ENCODE data around the gene B3GAT1. TPM values are rescaled to one million over a fixed set of nuclear protein-coding genes. Genes with fewer than 3 reads are reported as not detected.

Gene B3GAT1
- total RNA-seq, 1 donor from 2014 or later, result 0.74 TPM

- H3K9me3 ChIP-seq, result no peaks in the 10 kb centered on the region
- TF ChIP-seq, protein P1, sequence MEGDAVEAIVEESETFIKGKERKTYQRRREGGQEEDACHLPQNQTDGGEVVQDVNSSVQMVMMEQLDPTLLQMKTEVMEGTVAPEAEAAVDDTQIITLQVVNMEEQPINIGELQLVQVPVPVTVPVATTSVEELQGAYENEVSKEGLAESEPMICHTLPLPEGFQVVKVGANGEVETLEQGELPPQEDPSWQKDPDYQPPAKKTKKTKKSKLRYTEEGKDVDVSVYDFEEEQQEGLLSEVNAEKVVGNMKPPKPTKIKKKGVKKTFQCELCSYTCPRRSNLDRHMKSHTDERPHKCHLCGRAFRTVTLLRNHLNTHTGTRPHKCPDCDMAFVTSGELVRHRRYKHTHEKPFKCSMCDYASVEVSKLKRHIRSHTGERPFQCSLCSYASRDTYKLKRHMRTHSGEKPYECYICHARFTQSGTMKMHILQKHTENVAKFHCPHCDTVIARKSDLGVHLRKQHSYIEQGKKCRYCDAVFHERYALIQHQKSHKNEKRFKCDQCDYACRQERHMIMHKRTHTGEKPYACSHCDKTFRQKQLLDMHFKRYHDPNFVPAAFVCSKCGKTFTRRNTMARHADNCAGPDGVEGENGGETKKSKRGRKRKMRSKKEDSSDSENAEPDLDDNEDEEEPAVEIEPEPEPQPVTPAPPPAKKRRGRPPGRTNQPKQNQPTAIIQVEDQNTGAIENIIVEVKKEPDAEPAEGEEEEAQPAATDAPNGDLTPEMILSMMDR (IDR thresholded peaks at IDR 0.05), result no peak
- TF ChIP-seq POLR2AphosphoS5 (IDR thresholded peaks at IDR 0.05; ENCODE audit: insufficient read depth in 1 of 2, low read depth in 1 of 2), result no peak
- no peak for TF ChIP-seq POLR2A (IDR thresholded peaks at IDR 0.05)
Measured at GRCh38 chr11:134436781-134437180, 24.7 kb upstream of the B3GAT1 start.

GRCh38 chr11:134433806-134434205 lies 21.8 kb upstream of the B3GAT1 start:
- no peaks in the 10 kb centered on the region for H3K36me3 ChIP-seq
- H3K27ac ChIP-seq, result no peak overlapping the region
- H3K4me1 ChIP-seq, result no peaks in the 10 kb centered on the region
- no peaks in the 10 kb centered on the region for H3K27me3 ChIP-seq
- H3K4me3 ChIP-seq, result no peak overlapping the region
- intact Hi-C loops (cut with DNase I), result no loop called here
- no peaks in the 10 kb centered on the region for H3K9me3 ChIP-seq
- DNase-seq (ENCODE audit: extremely low spot score in 2 of 2), result no peak
- TF ChIP-seq, protein P1 (IDR thresholded peaks at IDR 0.05), result no peak
- TF ChIP-seq POLR2A (IDR thresholded peaks at IDR 0.05), result no peak

More at GRCh38 chr11:134436781-134437180, 24.7 kb upstream of the B3GAT1 start:
- intact Hi-C loops (cut with DNase I), result no loop called here
- DNase-seq (ENCODE audit: extremely low spot score in 2 of 2), result no peak
- no peaks in the 10 kb centered on the region for H3K36me3 ChIP-seq
- no peaks in the 10 kb centered on the region for H3K27me3 ChIP-seq
- no peak overlapping the region for H3K27ac ChIP-seq
- no peaks in the 10 kb centered on the region for H3K4me1 ChIP-seq
- H3K4me3 ChIP-seq, result no peak overlapping the region

DNA sequence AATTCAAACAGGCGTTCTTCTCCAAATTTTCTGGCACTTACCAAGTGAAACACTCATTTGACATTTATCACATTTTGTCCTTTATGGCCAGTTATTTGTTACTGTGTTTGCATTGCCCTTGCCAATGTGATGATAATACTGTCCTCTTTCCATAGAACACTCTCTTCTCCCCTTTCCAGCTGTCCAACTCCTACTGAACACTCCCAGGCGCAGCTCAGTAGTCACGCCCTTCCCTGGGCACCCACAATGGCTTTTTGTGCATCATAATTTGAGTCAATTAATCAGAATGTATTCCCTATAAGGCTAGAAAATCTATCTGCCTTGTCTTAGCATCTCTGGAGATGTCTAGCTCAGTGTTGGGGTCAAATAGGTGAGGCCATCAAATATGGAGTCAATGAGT lies 21.2 kb upstream of the B3GAT1 start:
- no peaks in the 10 kb centered on the region for H3K4me1 ChIP-seq
- intact Hi-C loops (cut with DNase I), result no loop called here
- H3K27ac ChIP-seq, result no peak overlapping the region
- TF ChIP-seq POLR2A (IDR thresholded peaks at IDR 0.05) (no peak), POLR2AphosphoS5 (IDR thresholded peaks at IDR 0.05; ENCODE audit: insufficient read depth in 1 of 2, low read depth in 1 of 2) (no peak)
- TF ChIP-seq, protein P1 (IDR thresholded peaks at IDR 0.05), result no peak
- no peaks in the 10 kb centered on the region for H3K27me3 ChIP-seq
- H3K36me3 ChIP-seq, result no peaks in the 10 kb centered on the region
- H3K9me3 ChIP-seq, result no peaks in the 10 kb centered on the region
- no peak overlapping the region for H3K4me3 ChIP-seq
- no peak for DNase-seq (ENCODE audit: extremely low spot score in 2 of 2)

DNA sequence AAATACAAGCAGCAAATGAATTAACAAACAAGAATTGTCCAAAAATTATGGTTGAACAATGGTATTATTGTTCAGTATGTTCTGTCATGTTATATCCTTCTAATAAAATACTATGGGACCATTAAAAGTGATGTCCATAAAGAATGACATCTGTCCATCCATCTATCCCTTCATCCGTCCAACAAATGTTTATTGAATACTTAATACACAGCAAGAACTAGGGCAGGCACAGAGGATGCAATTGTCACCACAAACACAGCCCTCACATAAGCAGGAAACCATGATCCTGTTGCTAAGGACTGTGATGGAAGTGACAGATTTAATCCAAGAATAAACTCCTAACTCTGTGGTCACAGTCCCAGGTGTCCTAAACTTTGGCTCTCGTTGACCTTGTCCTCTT lies 20.7 kb upstream of the B3GAT1 start:
- intact Hi-C loops (cut with DNase I), result no loop called here
- Histone ChIP-seq H3K4me1 (no peaks in the 10 kb centered on the region), H3K27me3 (no peaks in the 10 kb centered on the region), H3K27ac (no peak overlapping the region), H3K4me3 (no peak overlapping the region), H3K9me3 (no peaks in the 10 kb centered on the region), H3K36me3 (no peaks in the 10 kb centered on the region)
- TF ChIP-seq POLR2AphosphoS5 (IDR thresholded peaks at IDR 0.05; ENCODE audit: insufficient read depth in 1 of 2, low read depth in 1 of 2) (no peak), POLR2A (IDR thresholded peaks at IDR 0.05) (no peak)
- TF ChIP-seq, protein P1 (IDR thresholded peaks at IDR 0.05), result no peak
- DNase-seq (ENCODE audit: extremely low spot score in 2 of 2), result no peak

- Histone ChIP-seq H3K9me3 (no peaks in the 10 kb centered on the region), H3K4me3 (no peak overlapping the region), H3K27ac (no peak overlapping the region), H3K4me1 (no peaks in the 10 kb centered on the region), H3K36me3 (no peaks in the 10 kb centered on the region), H3K27me3 (no peaks in the 10 kb centered on the region)
- intact Hi-C loops (cut with DNase I), result no loop called here
- TF ChIP-seq, protein P1 (IDR thresholded peaks at IDR 0.05), result no peak
- TF ChIP-seq POLR2A (IDR thresholded peaks at IDR 0.05), result no peak
- no peak for TF ChIP-seq POLR2AphosphoS5 (IDR thresholded peaks at IDR 0.05; ENCODE audit: insufficient read depth in 1 of 2, low read depth in 1 of 2)
- no peak for DNase-seq (ENCODE audit: extremely low spot score in 2 of 2)
Measured at GRCh38 chr11:134429106-134429505, 17.1 kb upstream of the B3GAT1 start.
